ENCODE measurements around the gene CARD19.
"Not testable (repeated sequence)": the region's sequence is repeated elsewhere in the genome, so short reads cannot be mapped to it uniquely, and the experiment has no call there.

CARD19 gene

DNA sequence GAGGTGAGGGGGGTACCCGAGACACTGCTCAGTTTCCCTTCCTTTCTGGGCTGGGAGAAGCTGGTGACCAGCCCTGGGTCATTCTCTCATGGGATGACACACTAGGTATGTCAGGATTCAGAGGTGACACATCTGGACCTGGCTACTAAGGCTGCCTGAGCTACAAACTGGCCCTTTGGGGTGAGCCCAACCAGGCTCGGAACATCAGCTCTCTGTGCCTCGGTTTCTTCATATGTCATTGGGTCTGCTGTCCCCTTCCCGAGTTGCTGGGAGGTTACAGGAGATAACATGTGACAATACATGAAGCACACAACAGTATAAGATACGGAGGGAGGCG, 11.8 kb downstream of the CARD19 start:
- no peak for DNase-seq

DNA sequence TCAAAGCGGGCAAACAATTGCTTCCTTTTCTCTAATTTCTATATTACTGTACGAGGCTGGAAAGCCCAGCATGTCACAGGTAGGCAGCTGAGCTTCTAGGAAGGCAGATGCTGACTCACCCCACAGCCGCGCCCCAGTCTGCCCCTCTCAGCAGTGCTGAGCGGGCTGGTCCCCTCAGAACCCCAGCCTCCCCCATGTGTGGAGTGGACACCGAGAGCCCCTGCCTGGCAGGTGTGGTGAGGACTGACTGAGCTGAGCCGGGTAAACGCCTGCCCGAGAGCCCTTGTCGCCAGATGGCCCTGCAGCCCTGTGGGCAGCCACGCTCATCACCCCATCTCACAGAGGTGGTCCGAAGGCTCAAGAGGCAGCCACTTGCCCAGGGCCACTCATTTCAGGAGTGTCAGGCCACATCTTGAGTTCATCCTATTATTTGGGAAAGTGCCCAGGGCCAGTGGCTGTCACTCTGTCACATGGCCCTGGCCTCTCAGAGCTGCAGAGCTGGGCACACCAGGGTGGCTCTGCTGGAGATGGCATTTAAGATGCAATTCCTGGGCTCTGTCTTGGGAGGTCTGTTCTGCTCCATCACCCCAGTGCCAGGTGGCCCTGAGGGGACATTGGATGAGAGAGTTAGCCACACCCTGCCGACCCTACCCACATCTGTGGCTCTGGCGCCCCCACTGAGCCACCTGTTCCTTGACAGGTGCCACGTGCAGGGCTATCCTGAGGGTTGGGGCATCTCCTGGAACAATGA, 12.4 kb downstream of the CARD19 start:
- DNase-seq = no peak

DNA sequence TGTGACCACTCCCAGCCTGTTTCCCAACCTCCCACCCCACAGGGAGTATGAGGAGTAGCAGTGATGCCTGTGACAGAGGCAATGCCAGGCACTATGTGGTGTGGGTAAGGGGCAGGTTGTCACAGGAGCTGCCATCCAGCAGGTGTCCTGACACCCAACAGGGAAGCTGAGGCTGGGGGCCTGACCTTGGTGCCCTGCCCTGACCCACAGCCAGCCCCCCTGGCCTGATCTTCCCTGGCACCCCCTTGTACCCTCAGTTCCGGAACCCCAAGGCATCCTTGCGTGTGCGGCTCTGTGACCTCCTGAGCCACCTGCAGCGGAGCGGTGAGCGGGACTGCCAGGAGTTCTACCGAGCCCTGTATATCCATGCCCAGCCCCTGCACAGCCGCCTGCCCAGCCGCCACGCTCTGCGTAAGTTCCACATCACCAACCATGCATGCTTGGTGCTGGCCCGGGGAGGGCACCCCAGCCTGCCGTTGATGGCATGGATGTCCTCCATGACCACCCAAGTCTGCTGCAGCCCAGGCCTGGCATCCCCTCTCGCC, 14.4 kb downstream of the CARD19 start:
- DNase-seq = no peak

GRCh38 chr9:93111001-93111370, 15.0 kb downstream of the CARD19 start:
- DNase-seq = no peak

GRCh38 chr9:93111371-93112115, 15.5 kb downstream of the CARD19 start:
- no peak for DNase-seq

DNA sequence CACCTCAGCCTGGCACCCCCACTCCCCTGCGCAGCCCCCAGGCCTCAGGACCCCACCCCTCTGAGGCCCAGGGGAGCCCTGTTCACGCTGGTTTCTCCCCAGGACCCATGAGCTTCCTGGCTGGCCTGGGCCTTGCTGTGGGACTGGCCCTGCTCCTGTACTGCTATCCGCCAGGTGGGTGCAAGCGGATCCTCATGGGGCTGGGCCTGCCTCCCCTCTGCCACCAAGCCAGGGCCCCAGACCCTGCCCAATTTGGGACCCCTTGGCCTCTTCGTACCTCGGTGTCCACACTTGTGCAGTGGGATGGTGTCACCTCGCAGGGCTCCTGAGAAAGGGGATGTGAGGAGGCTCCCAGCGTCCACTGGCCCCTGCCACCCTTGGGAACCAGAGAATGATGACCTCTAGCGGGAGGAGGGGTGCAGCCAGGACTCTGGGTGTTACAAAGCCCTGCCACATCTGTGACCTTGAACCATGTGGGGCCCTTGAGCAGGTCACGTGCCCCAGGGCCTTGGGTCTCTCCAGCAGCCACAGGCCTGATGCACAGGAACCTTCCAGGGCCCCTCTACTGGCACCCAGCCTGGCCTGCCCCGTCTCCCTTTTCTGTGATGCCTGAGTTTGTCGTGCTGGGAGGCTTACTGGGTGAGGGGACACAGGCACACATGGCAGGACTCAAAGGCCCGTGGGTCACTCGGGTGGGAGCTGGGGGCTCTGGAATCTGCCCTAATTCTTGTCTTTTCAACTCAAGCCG, 16.3 kb downstream of the CARD19 start:
- DNase-seq = no peak

- no peak for DNase-seq
Observed at GRCh38 chr9:93112864-93113389, 16.9 kb downstream of the CARD19 start.

DNA sequence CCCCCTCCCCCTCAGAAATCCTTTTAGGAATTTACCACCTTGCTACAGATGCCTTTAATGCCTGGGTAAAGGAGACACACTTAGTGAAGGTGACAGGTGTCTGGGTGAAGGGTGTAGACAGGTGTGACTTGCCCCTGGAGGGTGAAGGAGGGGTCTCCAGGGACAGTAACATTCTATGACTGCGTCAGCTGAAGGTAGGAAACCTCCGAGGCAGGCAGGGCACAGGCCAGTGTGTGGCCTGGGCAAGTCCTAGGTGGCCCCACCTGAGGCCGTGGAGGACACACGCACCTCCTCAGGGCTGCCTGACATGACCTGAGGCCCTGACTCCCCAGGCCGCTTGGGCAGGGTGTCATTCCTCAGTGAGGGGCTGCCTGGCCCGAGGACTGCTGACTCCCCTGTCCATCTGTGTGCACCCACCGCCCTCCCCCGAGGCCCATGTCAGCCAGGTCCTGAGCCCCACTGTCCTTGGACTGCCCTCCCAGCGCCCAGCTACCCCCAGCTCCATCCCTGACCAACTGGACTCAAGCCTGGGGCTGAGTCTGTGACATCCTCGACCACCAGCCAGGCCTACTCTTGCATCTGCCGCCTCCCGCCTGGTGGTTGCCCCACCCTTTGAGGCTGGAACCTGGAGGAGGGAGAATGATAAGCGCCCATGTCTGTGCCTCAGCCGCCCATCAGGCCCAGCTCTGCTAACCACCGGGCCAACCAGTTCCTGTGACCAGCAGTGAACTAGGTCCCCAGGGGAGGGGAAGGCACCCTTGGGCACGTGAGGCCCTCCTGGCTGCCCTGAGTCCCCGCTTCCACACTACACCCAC, 18.4 kb downstream of the CARD19 start:
- no peak for DNase-seq

DNA sequence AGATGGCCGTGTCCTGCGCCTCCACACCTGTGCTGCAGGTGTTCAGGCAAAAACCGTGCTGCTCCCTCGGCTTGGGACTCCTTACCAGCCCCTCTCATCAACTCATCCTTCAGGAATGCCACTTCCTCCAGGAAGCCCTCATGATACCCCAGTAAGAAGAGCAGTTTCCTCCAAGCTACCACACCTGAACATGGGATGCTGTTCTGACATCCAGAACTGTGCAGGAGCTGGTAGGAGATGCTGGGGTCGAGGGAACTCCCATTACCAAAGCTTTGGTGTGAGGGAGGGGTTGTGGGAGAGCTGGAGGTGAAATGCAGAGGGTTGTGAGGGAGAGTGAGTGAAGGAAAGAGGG, 18.9 kb downstream of the CARD19 start:
- no peak for DNase-seq

GRCh38 chr9:93115486-93116071, 19.6 kb downstream of the CARD19 start:
- no peak for DNase-seq

DNA sequence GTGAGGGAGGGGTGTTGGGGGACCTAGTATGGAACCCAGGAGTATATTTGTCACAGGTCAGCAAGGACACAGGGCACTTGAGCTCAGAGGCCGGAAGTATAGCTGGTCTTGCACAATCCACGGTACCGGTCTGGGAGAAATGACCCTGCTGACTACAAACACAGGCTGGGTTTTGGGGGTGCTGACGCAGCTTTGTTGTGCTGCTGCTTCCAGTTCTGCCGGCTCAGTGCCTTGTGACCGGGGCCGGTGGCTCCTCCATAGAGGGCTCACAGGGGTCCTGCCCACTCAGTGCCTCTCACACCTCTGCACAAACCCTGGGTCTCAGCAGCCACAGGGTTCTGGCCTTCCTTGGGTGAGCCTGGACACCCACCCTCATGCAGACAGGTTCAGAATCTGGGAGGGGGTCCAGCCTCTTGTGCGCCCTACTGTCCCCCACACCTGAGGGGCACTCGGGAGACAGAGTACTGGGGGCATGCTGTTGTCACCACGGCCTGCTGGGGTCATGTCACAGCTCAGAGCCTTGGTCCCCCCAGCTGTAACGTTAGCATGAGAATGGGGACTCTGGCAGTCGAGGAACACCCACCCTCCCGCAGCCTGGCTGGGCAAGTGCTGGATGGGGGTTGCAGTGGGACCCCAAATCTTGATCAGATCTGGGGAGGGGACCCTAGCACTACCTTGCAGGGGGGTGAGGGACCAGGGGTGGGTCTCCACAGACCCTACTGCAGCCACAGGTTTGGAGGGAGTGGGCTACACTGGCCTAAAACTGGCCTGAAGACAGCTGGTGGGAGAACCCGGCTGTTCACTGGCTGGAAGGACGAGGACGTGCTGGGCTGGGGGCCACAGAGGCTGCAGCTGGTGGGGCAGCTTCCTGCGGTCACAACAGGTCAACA, 20.3 kb downstream of the CARD19 start:
- DNase-seq = no peak

DNA sequence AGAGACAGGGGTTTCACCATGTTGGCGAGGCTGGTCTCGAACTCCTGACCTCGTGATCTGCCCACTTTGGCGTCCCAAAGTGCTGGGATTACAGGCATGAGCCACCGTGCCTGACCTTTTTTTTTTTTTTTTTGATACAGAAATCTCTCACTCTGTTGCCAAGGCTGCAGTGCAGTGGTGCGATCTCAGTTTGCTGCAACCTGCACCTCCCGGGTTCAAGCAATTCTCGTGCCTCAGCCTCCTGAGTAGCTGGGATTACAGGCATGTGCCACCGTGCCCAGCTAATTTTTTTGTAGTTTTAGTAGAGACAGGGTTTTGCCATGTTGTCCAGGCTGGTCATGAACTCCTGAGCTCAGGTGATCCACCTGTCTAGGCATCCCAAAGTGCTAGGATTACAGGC, 21.5 kb downstream of the CARD19 start:
- not testable (repeated sequence) for DNase-seq

GRCh38 chr9:93117924-93118862, 22.2 kb downstream of the CARD19 start:
- no peak for DNase-seq

DNA sequence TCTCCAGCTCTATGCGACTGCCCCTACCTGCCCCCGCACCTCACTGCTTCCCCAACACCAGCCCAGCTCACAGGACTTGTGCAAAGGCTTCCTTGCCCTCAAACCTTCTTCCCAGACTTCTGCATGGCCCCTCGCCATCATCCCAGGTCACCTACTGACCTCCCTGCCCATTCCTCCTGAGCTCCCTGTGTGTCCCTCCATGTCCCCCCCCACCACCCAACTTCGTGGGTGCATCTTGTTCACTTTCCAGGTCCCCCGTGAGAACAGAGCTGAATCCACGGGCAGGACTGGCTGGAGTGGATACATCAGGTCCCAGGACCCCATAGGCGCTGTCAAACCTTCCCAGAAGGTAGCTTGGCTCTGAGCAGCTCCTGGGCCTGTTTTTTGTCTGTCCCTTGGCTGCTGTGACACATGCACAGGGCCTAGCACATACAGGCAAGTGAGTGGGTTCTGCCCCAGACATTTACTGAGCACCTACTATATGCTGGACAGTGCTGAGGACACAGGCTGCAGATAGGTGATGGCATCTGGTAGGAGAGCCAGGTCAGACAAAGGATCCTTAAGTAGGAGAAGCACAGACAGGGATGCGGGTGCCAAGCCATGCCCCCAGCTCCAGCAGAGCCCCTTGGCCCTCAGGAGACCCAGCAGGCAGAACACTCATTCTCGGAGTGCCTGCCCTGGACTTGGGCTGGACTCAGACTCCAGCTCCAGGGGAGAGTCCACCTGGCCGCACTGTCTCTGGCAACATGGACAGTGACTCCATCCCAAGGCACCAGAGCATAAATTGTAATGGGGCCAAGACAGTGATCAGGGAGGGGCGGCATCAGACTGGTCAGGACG, 23.1 kb downstream of the CARD19 start:
- DNase-seq = no peak

DNA sequence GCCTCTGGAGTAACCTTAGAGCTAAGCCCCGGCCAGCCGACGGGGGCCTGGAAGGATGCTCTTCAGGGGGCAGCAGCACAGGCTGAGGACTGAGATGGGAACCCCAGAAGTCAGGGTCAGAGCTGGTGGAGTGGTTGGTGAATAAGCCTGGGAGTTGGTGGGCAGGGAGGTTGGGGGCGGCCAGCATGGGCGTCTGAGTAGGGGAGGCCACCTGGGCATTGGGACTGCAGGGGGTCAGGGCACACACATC, 23.6 kb downstream of the CARD19 start:
- DNase-seq = no peak

- DNase-seq = no peak
Observed at GRCh38 chr9:93119953-93120845, 24.2 kb downstream of the CARD19 start.

DNA sequence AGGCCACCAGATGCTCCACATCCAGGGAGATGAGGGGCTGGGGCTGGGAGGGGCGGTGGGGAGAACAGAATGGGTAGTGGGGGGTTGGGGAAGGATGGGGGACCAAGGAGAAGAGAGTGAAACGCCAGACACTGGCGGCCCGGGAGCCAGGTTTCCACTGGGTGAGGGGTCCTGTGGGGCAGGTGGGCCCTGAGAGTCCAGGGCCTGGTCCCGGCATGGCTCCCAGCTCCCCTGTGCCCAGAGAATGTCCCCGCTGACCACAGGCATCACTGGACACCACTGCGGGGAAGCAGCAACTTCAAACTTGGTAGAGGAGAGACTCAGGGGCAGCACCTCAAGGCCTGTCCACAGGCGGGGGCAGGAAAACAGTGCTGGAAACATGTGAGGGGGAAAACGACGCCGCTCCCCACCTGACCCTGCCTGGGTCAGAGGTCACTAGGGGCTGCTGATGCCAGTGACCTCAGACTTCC, 24.9 kb downstream of the CARD19 start:
- DNase-seq = no peak

Measured in activated naive CD4-positive, alpha-beta T cell (primary cell).